ENCODE data around the gene NPC1. TPM values are rescaled to one million over a fixed set of nuclear protein-coding genes. Genes with fewer than 3 reads are reported as not detected.

The NPC1 gene
- total RNA-seq, 1 experiment from 2014 or later: 51.6 TPM

GRCh38 chr18:23550898-23551297 is 35.4 kb downstream of the NPC1 start:
- H3K9me2 ChIP-seq (ENCODE audit: insufficient read depth): no peaks in the 10 kb centered on the region
- POLR2A ChIA-PET: no interaction called here

More at GRCh38 chr18:23550898-23551297, 35.4 kb downstream of the NPC1 start:
- DNase-seq (ENCODE audit: low read depth, low spot score): no peak
- ATAC-seq: no peak
- Histone ChIP-seq H3K79me2 (ENCODE audit: insufficient read depth, low read length) (no peaks in the 10 kb centered on the region), H3K4me1 (ENCODE audit: control insufficient read depth in 1 of 2, insufficient read depth in 2 of 2, low read length in 2 of 2) (peaks cover 18 to 33% of the 10 kb centered on the region in 2 experiments), H3K4me2 (ENCODE audit: low read length) (no peak overlapping the region), H3K9ac (ENCODE audit: low read length) (no peak overlapping the region), H3K9me3 (ENCODE audit: control insufficient read depth in 1 of 2, insufficient read depth in 1 of 2, low read depth in 1 of 2, low read length in 2 of 2) (no peaks in the 10 kb centered on the region), H2AFZ (ENCODE audit: low read depth, low read length, poor library complexity, severe bottlenecking) (no peak overlapping the region), H3K27me3 (ENCODE audit: insufficient read depth, low read length) (no peaks in the 10 kb centered on the region), H4K20me1 (ENCODE audit: insufficient read depth) (no peaks in the 10 kb centered on the region), H3K27ac (ENCODE audit: low read depth, low read length) (no peak overlapping the region), H3K4me3 (replicated peaks in 1 of 2; ENCODE audit: low read depth in 1 of 2, low read length in 2 of 2) (no peak overlapping the region), H3K36me3 (ENCODE audit: control insufficient read depth in 1 of 2, insufficient read depth in 2 of 2, low read length in 2 of 2) (peaks cover 33 to 36% of the 10 kb centered on the region in 2 experiments)
- no TSS peak for BruUV-seq (replicated peaks)
- CTCF ChIA-PET: interaction anchor here (0.7 kb wide), 1 partner anchor 694 kb away, joined by 3 read pairs; no protein-coding TSS in a partner anchor
- TF ChIP-seq ZBTB33 (IDR thresholded peaks at IDR 0.05; ENCODE audit: extremely low read depth, insufficient replicate concordance, low read length) (no peak), MAX (IDR thresholded peaks at IDR 0.05) (no peak), EZH2 (IDR thresholded peaks at IDR 0.05) (no peak), YY1 (IDR thresholded peaks at IDR 0.05; ENCODE audit: extremely low read depth, insufficient replicate concordance, low read depth, low read length) (no peak), FOSL1 (IDR thresholded peaks at IDR 0.05; ENCODE audit: low read depth) (no peak), ZFX (IDR thresholded peaks at IDR 0.05) (no peak), SRF (IDR thresholded peaks at IDR 0.05; ENCODE audit: low read depth) (no peak), CTCF (IDR thresholded peaks at IDR 0.05 in 2 of 3, conservative IDR thresholded peaks at IDR 0.05 in 1 of 3; ENCODE audit: borderline replicate concordance in 1 of 3, insufficient read depth in 1 of 3, low read depth in 2 of 3, low read length in 2 of 3) (no peak), CEBPB (IDR thresholded peaks at IDR 0.05; ENCODE audit: low read depth) (no peak), JUND (IDR thresholded peaks at IDR 0.05) (no peak), ATF3 (IDR thresholded peaks at IDR 0.05) (no peak)
- intact Hi-C loops (cut with micrococcal nuclease): no loop called here
- RAD21 ChIA-PET (ENCODE audit: low non-redundant PET in 1 of 2, low total read pairs in 2 of 2, uncharacterized antibody in 2 of 2, unreplicated experiment in 2 of 2): no interaction called here
